Panc1 (cell line): ENCODE measurements around the gene OR4F6.

ENCODE experiments used
- CTCF ChIP-seq: fragments of 450-650 bp; IDR thresholded peaks from 2 replicates; pipeline ENCODE4 v1.5.1; 2017; ENCODE audit warnings: mild to moderate bottlenecking
- POLR2AphosphoS5 ChIP-seq: IDR thresholded peaks from 2 replicates; pipeline ENCODE4 v1.6.1; 2012; ENCODE audit warnings: mild to moderate bottlenecking, low read depth, low read length, moderate library complexity
- REST ChIP-seq, 2 experiments: IDR thresholded peaks; 2 replicates each; pipeline ENCODE4 v1.6.1; 2011 to 2012; ENCODE audit warnings: low read depth in 2 of 2, control low read depth in 1 of 2, low read length in 1 of 2, mild to moderate bottlenecking in 1 of 2, moderate library complexity in 1 of 2; ENCODE audit not compliant: insufficient read depth in 1 of 2
- SIN3A ChIP-seq: IDR thresholded peaks from 2 replicates; pipeline ENCODE4 v1.6.1; 2012; ENCODE audit warnings: low read depth, mild to moderate bottlenecking, low read length, moderate library complexity, borderline replicate concordance; ENCODE audit not compliant: insufficient read depth
- TCF7L2 ChIP-seq: IDR thresholded peaks from 2 replicates; pipeline ENCODE4 v1.6.1; 2011; ENCODE audit warnings: mild to moderate bottlenecking, low read depth, low read length, inconsistent platforms

GRCh38 chr15:101813803-101814534 lies 10.7 kb downstream of the OR4F6 start:
- TF ChIP-seq CTCF (no peak), REST (IDR thresholded peaks at IDR 0.05; ENCODE audit: insufficient read depth in 1 of 2, low read depth in 2 of 2, low read length in 1 of 2) (no peak), TCF7L2 (no peak), POLR2AphosphoS5 (no peak), SIN3A (no peak)
